Measurements from ENCODE around the gene ADORA2A. TPM values are rescaled to one million over a fixed set of nuclear protein-coding genes. Genes with fewer than 3 reads are reported as not detected.

The ADORA2A gene
- total and polyA plus RNA-seq, 2 of the 8 experiments (the other 6 are each of a cell fraction or from before 2014, with no cell fraction given): 7.1 to 20.3 TPM

GRCh38 chr22:24460418-24461089 is 33.2 kb downstream of the ADORA2A start:
- no peaks in the 10 kb centered on the region for H4K20me1 ChIP-seq (replicated peaks in 1 of 2; ENCODE audit: control insufficient read depth in 1 of 2, insufficient read depth in 2 of 2, low read length in 2 of 2)
- no peak overlapping the region for H3K4ac ChIP-seq (replicated peaks; ENCODE audit: insufficient read length, low read depth, low read length)
- H2BK12ac ChIP-seq (ENCODE audit: low read depth, low read length): no peak overlapping the region
- 73% methylated on average over 10 of the region's 10 CpGs; no CpG with 5 or more reads in 1 of the 2 experiments for WGBS, 2 experiments (ENCODE audit: extremely low coverage in 1 of 2, insufficient coverage in 1 of 2, insufficient read length in 1 of 2, insufficient replicate concordance in 2 of 2, low coverage in 1 of 2, low lambda C conversion rate in 2 of 2, missing lambda C conversion rate in 1 of 2)
- no peak for FAIRE-seq
- H2BK120ac ChIP-seq (replicated peaks; ENCODE audit: low read depth, low read length): no peak overlapping the region
- H3K9me3 ChIP-seq (ENCODE audit: insufficient read depth in 2 of 2, low read depth in 1 of 2, low read length in 1 of 2): no peaks in the 10 kb centered on the region
- no peaks in the 10 kb centered on the region for H3K79me1 ChIP-seq (ENCODE audit: low read depth, low read length)
- H3K79me2 ChIP-seq (ENCODE audit: control insufficient read depth in 1 of 2, insufficient read depth in 2 of 2, low read length in 2 of 2): no peaks in the 10 kb centered on the region
- no peak overlapping the region for H4K8ac ChIP-seq (ENCODE audit: extremely low read depth, insufficient read depth, low read length)
- no peak overlapping the region for H4K91ac ChIP-seq (replicated peaks; ENCODE audit: insufficient read length, low read length)
- no peak overlapping the region for H3K14ac ChIP-seq (ENCODE audit: insufficient read length)
- H3K36me3 ChIP-seq (ENCODE audit: control insufficient read depth in 2 of 4, insufficient read depth in 4 of 4, low read length in 3 of 4): no peaks in the 10 kb centered on the region
- H2BK20ac ChIP-seq (ENCODE audit: low read length): no peak overlapping the region
- H3K27me3 ChIP-seq (replicated peaks in 1 of 4; ENCODE audit: control insufficient read depth in 3 of 4, extremely low read depth in 1 of 4, insufficient read depth in 3 of 4, low read length in 3 of 4): no peaks in the 10 kb centered on the region
- no peak overlapping the region for H3K4me3 ChIP-seq (ENCODE audit: extremely low read depth in 1 of 4, insufficient read depth in 2 of 4, low read depth in 3 of 4, low read length in 4 of 4)
- no peak overlapping the region for H3K9ac ChIP-seq (replicated peaks in 1 of 4; ENCODE audit: extremely low read depth in 1 of 4, low read depth in 3 of 4, low read length in 3 of 4)
- DNase-seq (ENCODE audit: low read depth in 1 of 2, low spot score in 2 of 2): no peak
- H2AK5ac ChIP-seq (ENCODE audit: low read depth, low read length): no peak overlapping the region
- ChIA-PET POLR2A (ENCODE audit: partially characterized antibody) (interaction anchor here (0.6 kb wide), 1 partner anchor 138 kb away, joined by 4 read pairs; no protein-coding TSS in a partner anchor), CTCF (ENCODE audit: partially characterized antibody) (interaction anchor here (0.8 to 3.6 kb wide), 9 partner anchors 10 to 52 kb away, joined by 3 to 16 read pairs (median 3); no protein-coding TSS in a partner anchor)
- no peak overlapping the region for H3K18ac ChIP-seq (ENCODE audit: extremely low read depth, low read length)
- peaks cover 0 to 4% (median 3%) of the 10 kb centered on the region in 4 experiments; a peak in 5 of 7 replicates for H3K4me1 ChIP-seq (replicated peaks in 1 of 4; ENCODE audit: control insufficient read depth in 3 of 4, insufficient read depth in 4 of 4, low read length in 3 of 4)
- peak overlapping the region; percentile 26; the same call in 1 of the 2 replicates for H2AFZ ChIP-seq (ENCODE audit: low read length)
- no peak overlapping the region; the same call in 1 of the 2 replicates for H2BK15ac ChIP-seq (ENCODE audit: low read length)
- H4K5ac ChIP-seq (ENCODE audit: insufficient read length, low read depth, low read length): no peak overlapping the region
- H3K23me2 ChIP-seq (ENCODE audit: low read depth, low read length): no peaks in the 10 kb centered on the region
- no peak overlapping the region for H3K4me2 ChIP-seq (ENCODE audit: insufficient read depth in 1 of 2, low read depth in 2 of 2, low read length in 2 of 2)
- no peak overlapping the region for H3K56ac ChIP-seq (replicated peaks; ENCODE audit: insufficient read length, low read depth, low read length)
- no peak overlapping the region for H2BK5ac ChIP-seq (ENCODE audit: low read depth, low read length)
- no peak overlapping the region for H3K23ac ChIP-seq (ENCODE audit: insufficient read length)
- H3K27ac ChIP-seq (ENCODE audit: low read depth, low read length): no peak overlapping the region
- TF ChIP-seq SIRT6 (IDR thresholded peaks at IDR 0.05; ENCODE audit: low read length) (no peak), SP4 (IDR thresholded peaks at IDR 0.05; ENCODE audit: low read length) (no peak), POU5F1 (IDR thresholded peaks at IDR 0.05; ENCODE audit: low read depth, low read length) (no peak), TEAD4 (IDR thresholded peaks at IDR 0.05; ENCODE audit: low read depth, low read length) (no peak), HDAC6 (IDR thresholded peaks at IDR 0.05; ENCODE audit: low read depth, low read length) (no peak), CREB1 (IDR thresholded peaks at IDR 0.05) (no peak), EP300 (IDR thresholded peaks at IDR 0.05; ENCODE audit: borderline replicate concordance in 1 of 2, low read depth in 2 of 2, low read length in 2 of 2) (no peak), BACH1 (IDR thresholded peaks at IDR 0.05; ENCODE audit: low read length) (no peak), TCF12 (IDR thresholded peaks at IDR 0.05; ENCODE audit: low read depth, low read length) (no peak), CBX8 (IDR thresholded peaks at IDR 0.05; ENCODE audit: borderline replicate concordance, low read depth, low read length) (no peak), RBBP5 (IDR thresholded peaks at IDR 0.05; ENCODE audit: borderline replicate concordance, low read depth, low read length) (no peak), EZH2 (IDR thresholded peaks at IDR 0.05; ENCODE audit: low read depth, low read length, severe bottlenecking) (no peak), TAF1 (IDR thresholded peaks at IDR 0.05; ENCODE audit: low read depth, low read length) (no peak), MAX (IDR thresholded peaks at IDR 0.05) (no peak)
